LoVo (cell line): ENCODE measurements around the gene CCDC87.
"Not testable (repeated sequence)": the region's sequence is repeated elsewhere in the genome, so short reads cannot be mapped to it uniquely, and the experiment has no call there.

Experiments used
- DNase-seq: peaks from one replicate; pipeline ENCODE4 v3.0.0-alpha.2; 2016; ENCODE audit warnings: low spot score

The CCDC87 gene

DNA sequence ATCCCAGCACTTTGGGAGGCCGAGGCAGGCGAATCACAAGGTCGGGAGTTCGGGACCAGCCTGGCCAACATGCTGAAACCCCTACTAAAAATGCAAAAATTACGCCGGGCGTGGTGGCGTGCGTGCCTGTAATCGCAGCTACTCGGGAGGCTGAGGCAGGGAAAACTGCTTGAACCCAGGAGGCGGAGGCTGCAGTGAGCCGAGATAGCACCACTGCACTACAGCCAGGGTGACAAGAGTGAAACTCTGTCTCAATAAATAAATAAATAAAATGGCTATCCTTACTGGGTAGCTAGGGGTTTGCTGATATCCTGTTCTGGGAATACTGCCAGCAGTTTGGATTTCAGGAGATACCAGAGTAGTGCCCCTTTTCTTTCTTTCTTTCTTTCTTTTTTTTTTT lies 21.2 kb upstream of the CCDC87 start:
- no peak for DNase-seq

DNA sequence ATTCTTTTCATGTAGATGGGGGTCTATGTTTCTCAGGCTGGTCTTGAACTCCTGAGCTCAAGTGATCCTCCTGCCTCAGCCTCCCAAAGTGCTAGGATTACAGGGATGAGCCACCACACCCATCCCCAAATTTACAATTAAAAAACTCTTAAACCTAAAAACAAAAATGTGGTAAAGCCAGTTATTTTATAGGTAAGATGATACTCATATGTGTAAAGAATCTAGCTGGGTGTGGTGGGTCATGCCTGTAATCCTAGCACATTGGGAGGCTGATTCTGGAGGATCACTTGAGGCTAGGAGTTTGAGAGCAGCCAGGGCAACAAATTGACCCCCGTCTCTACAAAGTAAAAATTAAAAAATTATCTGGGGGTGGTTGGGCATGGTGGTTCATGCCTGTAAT lies 19.6 kb upstream of the CCDC87 start:
- no peak for DNase-seq

DNA sequence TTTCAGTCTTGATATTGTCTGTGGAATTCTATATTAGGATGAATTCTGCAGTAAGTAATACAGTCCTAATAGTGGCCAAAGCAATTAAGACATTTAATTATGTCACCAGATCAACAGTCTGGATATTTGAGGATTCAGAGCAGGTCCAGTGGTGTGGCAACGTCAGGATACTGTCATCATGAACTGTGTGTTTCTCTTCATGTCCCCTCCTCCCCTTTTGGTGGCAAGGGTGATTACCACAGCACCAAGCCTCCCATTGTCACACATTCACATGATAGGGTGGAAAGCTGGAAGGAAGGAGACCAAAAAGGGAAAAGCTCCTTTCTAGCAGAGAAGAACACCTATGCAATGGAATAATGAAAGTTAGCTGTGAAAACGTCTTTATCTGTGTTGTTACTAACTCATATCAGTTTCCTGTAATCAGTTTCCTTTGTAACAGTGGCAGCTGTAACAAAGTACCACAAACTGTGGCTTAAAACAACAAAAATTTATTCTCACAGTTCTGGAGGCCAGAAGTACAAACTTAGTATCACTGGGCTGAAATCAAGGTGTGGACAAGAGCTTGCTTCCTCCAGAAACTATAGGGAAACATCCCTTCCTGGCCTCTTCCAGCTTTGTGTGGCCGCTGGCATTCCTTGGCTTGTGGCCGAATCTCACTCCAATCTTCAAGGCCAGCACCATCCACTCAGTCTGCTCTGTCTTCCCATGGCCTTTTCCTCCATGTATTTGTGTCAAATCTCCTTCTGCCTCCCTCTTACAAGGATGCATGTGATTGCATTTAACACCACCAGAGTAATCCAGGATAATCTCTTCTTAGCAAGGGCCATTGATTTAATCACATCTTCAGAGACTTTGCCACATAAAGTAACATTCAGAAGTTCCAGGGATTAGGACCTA lies 17.1 kb upstream of the CCDC87 start:
- DNase-seq = no peak

DNA sequence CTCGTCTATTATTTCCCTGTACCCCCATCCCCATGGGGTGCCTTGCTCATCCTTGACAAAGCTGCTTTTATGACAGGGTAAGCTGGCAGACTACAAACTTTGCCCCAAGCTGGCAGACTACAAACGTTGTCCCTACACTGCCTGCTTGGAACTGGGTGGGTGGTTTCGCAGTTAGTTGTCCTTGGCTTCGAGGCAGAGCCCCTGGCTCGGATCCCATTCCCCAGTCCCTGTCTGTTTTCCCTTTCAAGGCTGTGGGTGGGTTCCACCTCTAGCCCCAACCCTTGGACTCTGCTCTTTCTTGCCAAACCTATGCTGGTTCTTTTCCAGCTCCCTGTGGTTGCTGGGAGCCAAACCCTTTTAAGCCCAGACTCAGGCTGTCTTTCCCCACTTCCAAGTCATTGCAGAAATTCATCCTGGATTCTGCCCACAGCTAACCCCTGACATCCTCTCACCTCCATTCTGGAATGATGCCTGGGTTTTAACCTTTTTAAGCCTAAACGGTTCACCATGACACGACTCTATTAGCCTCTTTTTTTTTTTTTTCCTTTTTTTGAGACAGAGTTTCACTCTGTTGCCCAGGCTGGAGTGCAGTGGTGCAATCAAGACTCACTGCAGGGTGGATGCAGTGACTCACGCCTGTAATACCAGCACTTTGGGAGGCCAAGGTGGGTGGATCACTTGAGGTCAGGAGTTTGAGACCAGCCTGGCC lies 14.4 kb upstream of the CCDC87 start:
- DNase-seq = peak; percentile 78

DNA sequence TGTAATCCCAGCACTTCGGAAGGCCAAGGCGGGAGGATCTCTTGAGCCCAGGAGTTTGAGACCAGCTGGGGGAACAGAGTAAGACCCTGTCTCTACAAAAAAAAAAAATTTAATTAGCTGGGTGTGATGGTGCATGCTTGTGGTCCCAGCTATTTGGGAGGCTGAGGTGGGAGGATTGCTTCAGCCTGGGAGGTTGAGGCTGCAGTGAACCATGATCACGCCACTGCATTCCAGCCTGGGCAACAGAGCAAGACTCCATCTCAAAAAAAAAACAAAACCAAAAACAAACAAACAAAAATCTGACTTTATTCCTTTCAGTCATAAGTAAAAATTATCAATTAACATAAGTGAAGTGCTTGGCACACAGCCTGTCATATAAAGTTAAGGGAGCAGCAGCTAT lies 13.7 kb upstream of the CCDC87 start:
- DNase-seq = not testable (repeated sequence)

DNA sequence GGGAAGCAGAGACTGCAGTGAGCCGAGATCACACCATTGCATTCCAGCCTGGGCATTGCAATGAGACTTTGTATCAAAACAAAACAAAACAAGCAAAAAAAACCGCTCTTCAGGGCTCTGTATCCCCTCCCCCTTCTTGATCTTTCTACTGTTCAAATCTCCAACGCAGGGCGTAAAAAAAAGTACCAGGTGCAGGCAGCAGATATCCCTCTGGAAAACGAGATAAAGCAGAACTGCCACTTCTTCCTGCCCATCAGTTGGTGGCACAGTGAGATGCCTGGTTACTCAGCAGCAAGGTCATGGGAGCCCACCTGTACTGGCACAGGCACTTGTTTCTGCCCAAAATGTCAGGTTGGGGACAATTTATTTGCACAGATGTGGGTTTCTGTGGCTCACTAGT lies 11.3 kb upstream of the CCDC87 start:
- DNase-seq = no peak

DNA sequence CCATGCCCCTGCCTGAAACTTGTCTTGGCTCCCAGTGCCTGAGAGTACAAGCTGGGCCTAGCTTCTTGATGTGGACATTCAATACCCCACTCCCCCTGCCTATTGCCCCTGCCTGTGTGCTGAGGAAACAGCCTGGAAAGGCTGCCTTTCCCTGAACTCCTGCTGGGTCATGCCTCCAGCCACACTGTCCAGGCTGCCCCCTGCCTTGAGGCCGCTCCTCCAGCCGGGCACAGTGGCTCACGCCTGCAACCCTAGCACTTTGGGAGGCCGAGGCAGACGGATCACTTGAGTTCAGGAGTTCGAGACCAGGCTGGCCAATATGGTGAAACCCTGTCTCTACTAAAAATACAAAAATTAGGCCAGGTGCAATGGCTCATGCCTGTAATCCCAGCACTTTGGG lies 10.2 kb upstream of the CCDC87 start:
- no peak for DNase-seq

DNA sequence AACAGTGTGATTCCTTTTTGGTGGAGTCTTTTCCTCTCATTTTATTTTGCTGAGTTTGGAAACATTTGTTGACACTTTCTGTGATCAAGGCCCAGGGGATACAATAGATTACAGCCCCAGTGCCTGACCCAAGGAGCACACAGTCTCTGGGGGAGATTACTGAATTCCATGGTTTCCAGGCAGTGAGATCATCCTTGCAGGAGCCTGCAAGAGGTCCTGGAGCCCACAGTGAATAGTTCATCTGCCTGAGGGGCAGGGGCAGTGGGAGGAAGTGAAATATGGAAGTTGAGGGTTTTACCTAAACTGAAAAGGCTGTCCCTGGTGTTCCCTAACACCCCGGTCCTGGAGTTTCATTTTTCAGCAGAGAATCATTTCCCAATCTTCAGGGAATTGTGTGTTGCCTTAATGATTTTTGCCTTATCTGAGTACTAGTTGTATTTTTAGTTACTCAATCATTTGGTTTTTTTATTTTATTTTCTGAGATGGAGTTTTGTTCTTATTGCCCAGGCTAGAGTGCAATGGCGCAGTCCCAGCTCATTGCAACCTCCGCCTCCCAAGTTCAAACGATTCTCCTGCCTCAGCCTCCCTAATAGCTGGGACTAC lies 7.9 kb upstream of the CCDC87 start:
- no peak for DNase-seq

DNA sequence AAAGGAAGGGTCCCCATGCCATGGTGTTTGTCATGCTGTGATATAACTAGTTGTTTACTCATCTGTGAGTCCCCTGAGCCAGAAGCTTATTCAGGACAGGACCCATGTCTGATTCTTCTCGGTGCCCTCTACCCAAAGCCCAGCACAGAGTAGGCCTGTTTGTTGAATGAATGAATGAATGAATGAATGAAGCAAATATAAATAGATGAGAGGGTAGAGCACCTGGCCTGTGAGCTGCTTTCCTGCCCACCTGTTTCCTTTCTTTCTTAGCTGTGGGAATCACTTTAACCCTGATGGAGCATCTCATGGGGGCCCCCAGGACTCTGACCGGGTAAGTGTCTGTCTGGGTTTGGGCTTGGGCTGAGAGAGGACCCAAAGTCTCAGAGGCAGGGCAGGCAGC lies 7.4 kb upstream of the CCDC87 start:
- DNase-seq = no peak

DNA sequence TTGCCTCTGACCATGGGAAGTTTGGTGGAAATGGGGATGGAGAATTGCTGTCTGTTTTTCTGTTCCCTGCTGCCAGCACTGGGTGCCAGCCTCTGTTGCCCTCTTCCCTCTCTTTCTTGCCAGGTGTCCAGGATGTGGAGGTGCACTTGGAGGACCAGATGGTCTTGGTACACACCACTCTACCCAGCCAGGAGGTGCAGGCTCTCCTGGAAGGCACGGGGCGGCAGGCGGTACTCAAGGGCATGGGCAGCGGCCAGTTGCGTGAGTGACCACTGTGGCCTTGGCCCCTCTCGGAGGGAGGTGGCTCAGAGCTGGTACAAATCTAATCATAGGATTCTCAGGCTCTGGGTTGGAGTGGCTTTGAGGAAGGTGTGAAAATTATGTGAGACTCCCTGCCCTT lies 6.1 kb upstream of the CCDC87 start:
- no peak for DNase-seq

DNA sequence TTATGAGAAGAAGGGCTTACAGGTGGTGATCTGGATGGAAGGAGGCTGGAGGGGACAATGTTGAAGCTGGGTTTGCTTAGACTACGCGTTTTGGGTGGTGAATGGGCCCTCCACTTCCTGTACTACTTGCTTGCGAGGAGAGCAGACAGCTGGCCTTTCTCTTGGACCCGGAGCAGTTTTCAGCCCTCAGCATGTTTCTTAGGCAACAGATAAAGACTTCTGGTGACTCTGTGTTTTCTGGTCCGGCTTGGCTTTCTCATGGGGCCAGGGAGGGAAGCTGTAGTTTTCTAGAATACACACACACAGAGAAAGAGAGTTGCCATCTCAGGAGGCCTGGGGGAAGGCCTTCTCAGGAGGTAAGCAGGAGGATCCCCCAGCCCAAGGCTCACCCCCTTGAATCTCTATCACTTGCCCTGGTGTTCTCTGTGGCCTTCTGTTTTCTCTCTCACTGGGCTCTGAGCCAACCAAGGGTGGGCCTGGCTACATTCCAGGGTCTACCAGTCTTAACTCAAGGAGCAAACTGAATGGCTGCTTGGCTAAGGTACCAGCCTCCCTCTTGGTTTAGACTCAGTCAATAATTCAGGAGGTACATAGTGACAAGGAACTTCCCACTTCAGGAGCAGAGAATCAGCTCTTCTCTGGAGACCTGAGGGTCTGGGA lies 2.5 kb upstream of the CCDC87 start:
- DNase-seq = no peak

DNA sequence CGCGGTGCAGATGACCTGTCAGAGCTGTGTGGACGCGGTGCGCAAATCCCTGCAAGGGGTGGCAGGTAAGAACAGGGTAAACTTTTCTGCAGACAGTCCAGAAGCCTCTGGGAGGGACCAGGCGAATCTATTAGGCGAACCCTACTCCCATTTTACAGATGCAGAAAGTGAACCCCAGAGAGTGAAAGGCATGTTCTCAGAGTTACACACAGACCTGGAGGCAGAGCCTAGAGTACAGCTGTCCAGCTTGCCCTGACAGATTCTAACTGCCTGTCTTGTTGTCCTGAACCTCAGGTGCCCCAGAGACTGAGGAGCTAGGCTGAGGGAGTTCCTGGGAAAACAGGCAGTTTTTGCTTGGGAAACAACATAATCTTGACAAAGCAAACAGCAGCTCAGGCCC lies 787 bp upstream of the CCDC87 start:
- DNase-seq = no peak

DNA sequence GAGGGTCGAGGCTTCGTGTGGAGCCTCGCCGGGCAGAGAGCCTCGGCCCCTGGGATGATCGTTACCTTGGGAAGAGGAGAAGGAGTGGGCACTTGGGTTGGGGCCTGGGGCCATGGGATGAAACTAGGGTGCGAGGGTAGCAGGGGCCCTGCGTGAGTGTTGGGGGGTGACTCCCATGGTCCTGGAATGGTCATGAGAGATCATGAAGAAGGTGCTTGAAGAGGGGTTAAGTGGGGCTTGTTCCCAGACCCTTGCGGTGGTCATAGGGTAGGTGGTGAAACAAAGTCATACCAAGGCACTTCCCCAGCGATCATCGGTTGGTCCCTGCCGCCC lies 406 bp upstream of the CCDC87 start:
- no peak for DNase-seq

DNA sequence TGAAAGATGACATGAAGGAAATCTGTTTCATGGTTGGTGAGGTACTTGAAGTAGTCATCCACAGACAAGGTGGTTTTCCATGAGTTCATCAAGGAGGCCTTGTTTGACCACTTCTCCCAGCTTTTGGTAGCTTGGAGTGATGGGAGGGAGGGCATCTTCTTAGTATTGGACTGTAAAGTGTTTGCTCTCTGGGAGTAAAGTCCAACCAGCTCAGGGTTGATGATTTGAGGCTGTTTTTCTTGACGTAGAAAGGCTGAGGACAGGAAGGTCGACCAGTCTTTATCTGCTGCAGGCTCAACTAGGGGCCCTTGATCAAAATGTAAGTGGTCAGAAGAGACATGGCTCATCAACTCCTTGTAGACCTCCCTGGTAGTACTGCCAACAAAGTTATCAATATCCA lies 1.7 kb downstream of the CCDC87 start:
- no peak for DNase-seq

DNA sequence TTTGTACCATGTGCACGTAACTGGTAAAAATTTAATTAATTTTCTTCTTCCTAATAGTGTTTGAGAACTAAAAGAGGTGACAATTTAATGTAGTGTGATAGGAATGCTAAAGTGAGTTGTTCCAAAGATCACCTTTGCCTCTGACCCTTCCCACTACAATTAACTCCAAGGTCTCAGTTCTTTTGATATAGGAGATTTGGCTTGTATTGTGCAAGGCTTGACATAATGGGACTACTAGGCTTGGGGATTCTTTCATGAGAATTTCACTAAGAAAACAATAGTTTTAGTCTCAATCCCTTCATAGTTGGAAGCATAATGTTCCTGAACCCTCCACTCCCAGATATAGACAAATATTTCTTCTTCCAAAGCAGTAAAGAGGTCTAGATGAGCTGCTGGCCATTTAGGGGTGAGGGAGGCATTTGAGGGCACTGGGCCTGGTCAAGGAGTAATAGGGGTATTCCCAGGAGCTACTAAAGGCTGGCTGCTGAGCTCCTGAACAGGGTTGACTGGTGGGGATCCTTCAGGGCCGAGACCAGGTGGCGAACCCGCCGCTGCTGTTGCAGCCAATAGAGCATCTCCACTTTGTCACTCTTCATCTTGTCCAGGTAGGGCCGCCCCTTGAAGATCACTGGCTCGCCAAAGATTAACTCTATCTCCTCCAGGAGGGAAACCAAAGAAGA lies 2.7 kb downstream of the CCDC87 start:
- DNase-seq = no peak

DNA sequence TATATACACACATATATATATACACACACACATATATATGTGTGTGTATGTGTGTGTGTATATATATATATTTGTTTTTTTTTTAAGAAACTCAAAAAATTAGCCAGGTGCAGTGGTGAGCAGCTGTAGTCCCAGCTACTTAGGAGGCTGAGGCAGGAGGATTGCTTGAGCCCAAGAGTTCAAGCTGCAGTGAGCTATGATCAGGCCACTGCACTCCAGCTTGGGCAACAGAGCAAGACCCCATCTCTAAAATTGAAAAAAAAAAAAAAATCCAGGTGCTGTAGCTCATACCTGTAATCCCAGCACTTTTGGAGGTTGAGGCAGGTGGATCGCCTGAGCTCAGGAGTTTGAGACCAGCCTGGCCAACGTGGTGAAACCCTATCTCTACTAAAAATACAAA lies 3.5 kb downstream of the CCDC87 start:
- not testable (repeated sequence) for DNase-seq

DNA sequence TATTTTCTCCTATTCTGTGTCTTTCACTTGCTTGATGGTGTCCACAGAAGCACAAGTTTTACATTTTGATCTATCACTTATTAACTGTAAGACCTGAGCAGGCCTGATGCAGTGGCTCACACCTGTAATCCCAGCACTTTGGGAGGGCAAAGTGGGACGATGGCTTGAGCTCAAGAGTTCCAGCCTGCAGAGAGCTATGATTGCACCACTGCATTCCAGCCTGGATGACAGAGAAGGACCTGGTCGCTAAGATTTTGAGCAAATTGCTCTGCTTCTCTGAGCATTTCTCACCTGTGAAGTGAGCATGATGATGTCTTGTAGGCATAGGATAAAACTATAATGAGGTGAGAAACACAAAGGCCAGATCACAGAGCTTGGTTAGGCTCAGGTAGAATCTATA lies 6.7 kb downstream of the CCDC87 start:
- no peak for DNase-seq

DNA sequence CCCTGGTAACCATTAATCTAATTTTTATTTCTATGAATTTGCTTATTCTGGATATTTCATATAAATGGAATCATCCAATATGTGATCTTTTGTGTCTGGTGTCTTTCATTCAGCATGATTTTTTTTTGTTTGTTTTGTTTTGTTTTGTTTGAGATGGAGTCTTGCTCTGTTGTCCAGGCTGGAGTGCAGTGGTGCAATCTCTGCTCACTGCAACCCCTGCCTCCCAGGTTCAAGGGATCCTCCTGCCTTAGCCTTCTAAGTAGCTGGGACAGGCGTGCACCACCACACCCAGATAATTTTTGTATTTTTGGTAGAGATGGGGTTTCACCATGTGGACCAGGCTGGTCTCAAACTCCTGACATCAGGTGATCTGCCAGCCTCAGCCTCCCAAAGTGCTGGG lies 7.4 kb downstream of the CCDC87 start:
- DNase-seq = not testable (repeated sequence)

DNA sequence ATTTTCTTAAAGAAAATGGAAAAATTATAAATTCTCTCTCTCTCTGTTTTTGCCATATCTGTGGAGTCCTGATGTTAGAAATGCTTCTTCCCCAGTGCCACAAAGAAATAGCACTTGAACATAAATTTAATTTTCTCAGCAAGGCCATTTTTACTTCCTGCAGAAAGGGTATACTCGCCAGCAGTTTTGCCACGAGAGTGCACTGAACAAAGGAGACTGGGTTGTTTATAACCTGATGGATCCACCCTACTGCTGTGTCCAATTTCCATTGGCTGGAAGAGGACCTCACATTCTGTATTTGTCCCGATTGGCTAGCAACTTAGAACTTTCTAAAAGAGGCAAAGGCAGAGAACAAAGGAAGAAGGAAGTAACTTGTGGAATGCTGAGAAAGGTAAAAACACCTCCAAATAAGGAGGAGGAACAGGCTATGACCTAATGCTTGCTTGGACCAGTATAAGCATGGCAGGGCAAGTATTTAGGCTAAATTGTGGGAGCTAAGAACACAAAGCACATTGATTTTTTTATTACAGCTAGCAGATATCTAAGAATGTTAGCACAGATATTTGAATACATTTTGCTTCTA lies 10.2 kb downstream of the CCDC87 start:
- DNase-seq = not testable (repeated sequence)

DNA sequence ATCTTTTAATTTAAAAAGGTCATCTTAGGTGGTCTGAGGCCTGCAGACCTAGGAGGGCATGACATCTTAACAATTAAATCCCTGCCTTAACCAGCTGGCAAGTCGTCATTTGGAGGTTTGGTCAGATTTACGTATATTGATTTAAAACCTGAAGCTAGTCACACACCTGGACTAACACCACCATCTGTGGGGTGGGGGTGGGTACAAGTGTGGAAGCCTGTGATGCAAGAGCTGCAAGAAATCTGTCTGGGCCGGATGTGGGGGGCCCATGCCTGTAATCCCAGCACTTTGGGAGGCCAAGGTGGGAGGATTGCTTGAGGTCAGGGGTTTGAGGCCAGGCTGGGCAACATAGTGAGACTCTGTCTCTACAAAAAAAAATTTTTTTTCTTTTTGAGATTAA lies 11.6 kb downstream of the CCDC87 start:
- no peak for DNase-seq

DNA sequence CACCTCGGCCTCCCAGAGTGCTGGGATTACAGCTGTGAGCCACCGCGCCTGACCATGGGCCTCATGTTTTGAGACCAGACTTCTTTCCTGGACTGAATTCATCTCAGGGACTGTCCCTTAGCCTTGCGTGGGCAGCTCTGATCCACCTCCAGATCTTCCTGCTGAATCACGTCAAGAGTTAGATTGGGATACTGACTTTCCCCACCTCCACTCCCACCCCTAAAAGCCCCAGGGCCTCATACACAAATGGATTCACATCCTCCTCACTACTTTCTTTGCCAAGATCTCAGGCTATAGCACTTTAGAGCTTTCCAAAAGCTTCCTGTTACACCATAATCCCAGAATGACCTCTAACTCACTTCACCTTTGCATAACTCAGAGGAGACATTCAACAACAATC lies 12.1 kb downstream of the CCDC87 start:
- no peak for DNase-seq
